ENCODE data around the gene FJX1.
"Not testable (repeated sequence)": the region's sequence is repeated elsewhere in the genome, so short reads cannot be mapped to it uniquely, and the experiment has no call there.

FJX1 gene

GRCh38 chr11:35668350-35668749, 50.1 kb downstream of the FJX1 start:
- DNase-seq (ENCODE audit: low read depth), result not testable (repeated sequence)
